ENCODE results near the gene FRA10AC1. TPM values are rescaled to one million over a fixed set of nuclear protein-coding genes. Genes with fewer than 3 reads are reported as not detected.

The FRA10AC1 gene
- total RNA-seq, 1 experiment from 2014 or later: 10.4 TPM

- Histone ChIP-seq H3K27me3 (ENCODE audit: insufficient read depth, low read depth) (no peaks in the 10 kb centered on the region), H3K36me3 (ENCODE audit: low read depth) (no peaks in the 10 kb centered on the region), H3K9me3 (ENCODE audit: insufficient read depth, low read depth) (no peaks in the 10 kb centered on the region), H2AFZ (no peak overlapping the region), H3K27ac (no peak overlapping the region), H3K4me2 (no peak overlapping the region), H4K20me1 (ENCODE audit: insufficient read depth) (no peaks in the 10 kb centered on the region), H3K79me2 (ENCODE audit: low read depth) (no peaks in the 10 kb centered on the region), H3K4me1 (replicated peaks; ENCODE audit: insufficient read depth) (peaks cover 11% of the 10 kb centered on the region), H3F3A (ENCODE audit: insufficient read depth, low read depth) (no peaks in the 10 kb centered on the region), H3K4me3 (no peak overlapping the region), H3K9me2 (ENCODE audit: insufficient read depth) (no peaks in the 10 kb centered on the region)
- BruUV-seq (replicated peaks): no TSS peak
- POLR2A ChIA-PET (ENCODE audit: unreplicated experiment): interaction anchor here (0.7 kb wide), 1 partner anchor 141 kb away, joined by 14 read pairs; no protein-coding TSS in a partner anchor
- no peak for TF ChIP-seq EZH2 (IDR thresholded peaks at IDR 0.05; ENCODE audit: low read depth)
- no peak for TF ChIP-seq CTCF (conservative IDR thresholded peaks at IDR 0.05)
- CTCF ChIA-PET: no interaction called here
- DNase-seq: no peak
- intact Hi-C loops (cut with micrococcal nuclease; ENCODE audit: unreplicated experiment): no loop called here
Observed at GRCh38 chr10:93657757-93658156, 44.6 kb downstream of the FRA10AC1 start.

DNA sequence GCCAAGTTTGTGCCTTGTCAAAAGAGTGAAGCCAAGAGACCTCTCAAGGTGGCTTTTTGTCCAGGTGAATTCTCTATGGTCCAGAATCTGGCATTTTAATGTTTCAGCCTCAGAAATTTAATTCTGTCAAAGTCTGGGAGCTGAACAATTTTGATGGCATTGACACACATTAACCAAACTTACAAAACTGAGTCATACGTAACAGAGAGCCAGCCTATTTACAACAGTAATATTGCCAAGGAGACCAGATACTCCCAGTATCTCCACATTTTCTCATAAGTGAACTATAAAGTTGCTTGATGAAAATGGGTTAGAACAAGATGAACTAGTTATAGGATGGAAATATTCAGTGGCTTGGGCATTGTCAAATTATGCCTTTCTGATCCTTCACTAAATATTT lies 46.2 kb downstream of the FRA10AC1 start:
- Histone ChIP-seq H2AFZ (no peak overlapping the region), H3K4me1 (replicated peaks; ENCODE audit: insufficient read depth) (peaks cover 18% of the 10 kb centered on the region), H3K9me3 (ENCODE audit: insufficient read depth, low read depth) (no peaks in the 10 kb centered on the region), H3K36me3 (ENCODE audit: low read depth) (no peaks in the 10 kb centered on the region), H4K20me1 (ENCODE audit: insufficient read depth) (no peaks in the 10 kb centered on the region), H3K27me3 (ENCODE audit: insufficient read depth, low read depth) (no peaks in the 10 kb centered on the region), H3K4me3 (no peak overlapping the region), H3F3A (ENCODE audit: insufficient read depth, low read depth) (no peaks in the 10 kb centered on the region), H3K9me2 (ENCODE audit: insufficient read depth) (no peaks in the 10 kb centered on the region), H3K79me2 (ENCODE audit: low read depth) (no peaks in the 10 kb centered on the region), H3K4me2 (no peak overlapping the region), H3K27ac (no peak overlapping the region)
- ChIA-PET POLR2A (ENCODE audit: unreplicated experiment) (no interaction called here), CTCF (no interaction called here)
- BruUV-seq (replicated peaks): no TSS peak
- DNase-seq: no peak
- intact Hi-C loops (cut with micrococcal nuclease; ENCODE audit: unreplicated experiment): no loop called here
- TF ChIP-seq EZH2 (IDR thresholded peaks at IDR 0.05; ENCODE audit: low read depth): no peak
- TF ChIP-seq CTCF (conservative IDR thresholded peaks at IDR 0.05): no peak

DNA sequence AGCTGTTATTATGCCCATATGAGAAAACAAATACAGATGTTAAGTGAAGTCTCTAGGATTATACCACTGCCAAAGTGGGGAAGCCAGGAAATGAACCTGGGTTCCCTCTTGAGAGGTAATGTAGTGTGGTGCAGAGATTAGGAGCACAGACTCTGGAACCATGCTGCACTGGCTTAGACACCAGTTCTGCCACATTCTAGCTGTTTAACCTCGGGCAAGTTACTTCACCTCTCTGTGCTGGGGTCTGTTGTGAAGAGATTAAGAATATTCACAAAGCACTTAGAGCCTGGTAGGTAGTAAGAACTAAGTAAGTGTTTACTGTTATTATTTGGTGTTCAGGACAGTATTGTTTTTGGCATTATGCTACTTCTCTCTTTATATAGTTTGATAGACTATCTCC lies 48.2 kb downstream of the FRA10AC1 start:
- no peak overlapping the region for H3K27ac ChIP-seq
- H3K4me3 ChIP-seq: no peak overlapping the region
- TF ChIP-seq EZH2 (IDR thresholded peaks at IDR 0.05; ENCODE audit: low read depth): no peak
- no peak for TF ChIP-seq CTCF (conservative IDR thresholded peaks at IDR 0.05)
- H3F3A ChIP-seq (ENCODE audit: insufficient read depth, low read depth): no peaks in the 10 kb centered on the region; the same call in 1 of the 2 replicates
- no peaks in the 10 kb centered on the region for H4K20me1 ChIP-seq (ENCODE audit: insufficient read depth)
- no peak overlapping the region for H2AFZ ChIP-seq
- no peak for DNase-seq
- H3K79me2 ChIP-seq (ENCODE audit: low read depth): no peaks in the 10 kb centered on the region
- no peaks in the 10 kb centered on the region for H3K36me3 ChIP-seq (ENCODE audit: low read depth)
- intact Hi-C loops (cut with micrococcal nuclease; ENCODE audit: unreplicated experiment): no loop called here
- H3K4me1 ChIP-seq (replicated peaks; ENCODE audit: insufficient read depth): peaks cover 18% of the 10 kb centered on the region
- ChIA-PET CTCF (no interaction called here), POLR2A (ENCODE audit: unreplicated experiment) (no interaction called here)
- H3K27me3 ChIP-seq (ENCODE audit: insufficient read depth, low read depth): no peaks in the 10 kb centered on the region
- no peak overlapping the region for H3K4me2 ChIP-seq
- BruUV-seq (replicated peaks): no TSS peak
- no peaks in the 10 kb centered on the region for H3K9me2 ChIP-seq (ENCODE audit: insufficient read depth)
- H3K9me3 ChIP-seq (ENCODE audit: insufficient read depth, low read depth): no peaks in the 10 kb centered on the region

All from PC-9 (cell line).